K562 (cell line): ENCODE data around the gene LRRTM3. TPM values are rescaled to one million over a fixed set of nuclear protein-coding genes. Genes with fewer than 3 reads are reported as not detected.

Experiments used
- ATAC-seq: fragments of 200-7000 bp; cut with Tn5 transposase; 3 replicates; pipeline ENCODE4 v1.9.1; 2020; ENCODE audit warnings: moderate library complexity
- BruUV-seq: library from RNA; stranded (reverse); fragments of 400-500 nt; replicated peaks from 2 replicates; lab custom pipeline; 2021; lab: Mats Ljungman, UMichigan
- CTCF ChIA-PET: fragments of 300-600 bp; formaldehyde crosslinking; extraction: SDS; loops from one replicate; lab custom pipeline; 2021; ENCODE audit warnings: low intra/inter-chr PET ratio; lab: Yijun Ruan, JAX
- POLR2A ChIA-PET: fragments of 300-600, 350-650 bp; sonication (Branson Sonifier 250); formaldehyde crosslinking; extraction: SDS; loops from one replicate; lab custom pipeline; 2021; ENCODE audit warnings: antibody characterized with exemption, inconsistent platforms; lab: Yijun Ruan, JAX
- DNase-seq, 4 experiments: peaks; one replicate each; pipeline versions ENCODE4 v3.0.0 to v3.0.0-alpha.2; 2011 to 2018; ENCODE audit warnings: low spot score in 3 of 4, mixed read lengths in 3 of 4; ENCODE audit errors: extremely low read depth in 1 of 4
- FAIRE-seq: peaks from 2 replicates; lab custom pipeline; 2011; peaks lifted over from hg19 to GRCh38; lab: Jason Lieb, UNC
- H2AFZ ChIP-seq: 2 replicates; pipeline ENCODE4 v1.6.0; 2011; ENCODE audit warnings: low read depth, low read length, control low read depth, inconsistent platforms
- H3K27ac ChIP-seq: fragments of 200-600 bp; 3 replicates; pipeline ENCODE4 v1.8.0; 2011; ENCODE audit warnings: low read depth, mild to moderate bottlenecking, control low read depth, inconsistent platforms, low read length, moderate library complexity, mixed read lengths; ENCODE audit errors: extremely low read depth
- H3K27me3 ChIP-seq, 2 experiments: fragments of 300-600 bp in 1 of 2; 2 replicates in 1 of 2; 3 replicates in 1 of 2; pipeline versions ENCODE4 v1.6.0 to v1.8.0; 2011; ENCODE audit warnings: inconsistent platforms in 2 of 2, low read length in 2 of 2, mild to moderate bottlenecking in 1 of 2, mixed read lengths in 1 of 2, moderate library complexity in 1 of 2; ENCODE audit not compliant: control insufficient read depth in 2 of 2, insufficient read depth in 2 of 2
- H3K36me3 ChIP-seq: fragments of 300-600 bp; 3 replicates; pipeline ENCODE4 v1.8.0; 2011; ENCODE audit warnings: mild to moderate bottlenecking, low read length, inconsistent platforms; ENCODE audit not compliant: control insufficient read depth, insufficient read depth
- H3K4me1 ChIP-seq, 2 experiments: fragments of 200-600 bp in 1 of 2; replicated peaks in 1 of 2; 2 replicates in 1 of 2; 3 replicates in 1 of 2; pipeline versions ENCODE4 v1.5.1 to v1.8.0; 2011; ENCODE audit warnings: inconsistent platforms in 2 of 2, low read length in 2 of 2, mild to moderate bottlenecking in 1 of 2, mixed read lengths in 1 of 2, moderate library complexity in 1 of 2; ENCODE audit not compliant: control insufficient read depth in 2 of 2, insufficient read depth in 2 of 2
- H3K4me2 ChIP-seq: 2 replicates; pipeline ENCODE4 v1.6.1; 2011; ENCODE audit warnings: low read length, control low read depth, inconsistent platforms, mixed read lengths; ENCODE audit not compliant: insufficient read depth
- H3K4me3 ChIP-seq: fragments of 200-600 bp; sonication (generic), shearing (Covaris generic); 2 replicates; pipeline ENCODE4 v1.5.1; 2016; ENCODE audit warnings: control low read depth, inconsistent platforms
- H3K79me2 ChIP-seq: fragments of 200-600 bp; 3 replicates; pipeline ENCODE4 v1.8.0; 2011; ENCODE audit warnings: low read length, inconsistent platforms; ENCODE audit not compliant: control insufficient read depth, insufficient read depth
- H3K9ac ChIP-seq, 2 experiments: 2 replicates each; pipeline versions ENCODE4 v1.6.0 to v1.6.1; 2011; ENCODE audit warnings: low read depth in 2 of 2, low read length in 2 of 2, control low read depth in 1 of 2, inconsistent platforms in 1 of 2, mild to moderate bottlenecking in 1 of 2, mixed read lengths in 1 of 2; ENCODE audit not compliant: insufficient read depth in 1 of 2
- H3K9me1 ChIP-seq: one replicate; pipeline ENCODE4 v1.6.0; 2011; ENCODE audit warnings: inconsistent platforms, mild to moderate bottlenecking, low read length, moderate library complexity; ENCODE audit not compliant: control insufficient read depth, insufficient read depth
- H3K9me3 ChIP-seq: replicated peaks from 2 replicates; pipeline ENCODE4 v1.5.1; 2011; ENCODE audit warnings: low read depth, low read length, inconsistent platforms; ENCODE audit not compliant: control insufficient read depth, insufficient read depth
- H4K20me1 ChIP-seq: replicated peaks from 2 replicates; pipeline ENCODE4 v1.6.1; 2011; ENCODE audit warnings: low read length, inconsistent platforms, mixed read lengths; ENCODE audit not compliant: control insufficient read depth, insufficient read depth
- BRCA1 ChIP-seq, 2 experiments: fragments of 450-650 bp in 1 of 2; sonication (generic) in 1 of 2; formaldehyde crosslinking in 1 of 2; IDR thresholded peaks; 2 replicates each; pipeline versions ENCODE4 v1.5.0 to v1.6.1; 2017 to 2020; ENCODE audit warnings: mild to moderate bottlenecking in 1 of 2, missing genetic modification reagents in 1 of 2
- CBFA2T2 ChIP-seq: fragments of 450-650 bp; conservative IDR thresholded peaks from 2 replicates; pipeline ENCODE4 v1.6.1; 2017; ENCODE audit warnings: mild to moderate bottlenecking
- CTCF ChIP-seq, 3 experiments: IDR thresholded peaks in 2 of 3; conservative IDR thresholded peaks in 1 of 3; 2 replicates each; pipeline ENCODE4 v1.5.1; 2011 to 2012; ENCODE audit warnings: low read length in 3 of 3, mild to moderate bottlenecking in 3 of 3, control low read depth in 2 of 3, improper control_type of control experiment in 1 of 3, inconsistent platforms in 1 of 3, low read depth in 1 of 3, mixed read lengths in 1 of 3, moderate library complexity in 1 of 3; ENCODE audit not compliant: insufficient read depth in 2 of 3
- ELK1 ChIP-seq: sonication (generic); formaldehyde crosslinking; IDR thresholded peaks from 2 replicates; pipeline ENCODE4 v1.8.1; 2022; ENCODE audit warnings: missing genetic modification reagents
- HMGN3 ChIP-seq: IDR thresholded peaks from 2 replicates; pipeline ENCODE4 v1.6.1; 2011; ENCODE audit warnings: borderline replicate concordance, low read depth, mild to moderate bottlenecking, mixed read lengths, low read length; ENCODE audit not compliant: insufficient read length; ENCODE audit errors: extremely low read depth
- MED1 ChIP-seq: sonication (generic); formaldehyde crosslinking; IDR thresholded peaks from 2 replicates; pipeline ENCODE4 v1.8.1; 2023; ENCODE audit warnings: missing genetic modification reagents, borderline replicate concordance
- MEF2A ChIP-seq: IDR thresholded peaks from 2 replicates; pipeline ENCODE4 v1.6.1; 2011; ENCODE audit warnings: low read depth, mild to moderate bottlenecking, low read length, moderate library complexity; ENCODE audit not compliant: control insufficient read depth
- NCOA2 ChIP-seq, 2 experiments: fragments of 450-650 bp; IDR thresholded peaks; 2 replicates each; pipeline ENCODE4 v1.6.1; 2018; ENCODE audit warnings: mild to moderate bottlenecking in 2 of 2, moderate library complexity in 1 of 2; ENCODE audit not compliant: partially characterized antibody in 2 of 2
- PHTF2 ChIP-seq: fragments of 250-450 bp; sonication (Bioruptor Pico); IDR thresholded peaks from 2 replicates; pipeline ENCODE4 v1.5.0; 2021; ENCODE audit warnings: mild to moderate bottlenecking
- RUNX1 ChIP-seq: sonication (generic); IDR thresholded peaks from 2 replicates; pipeline ENCODE4 v1.6.1; 2016; ENCODE audit warnings: antibody characterized with exemption, low read depth
- SIRT6 ChIP-seq: IDR thresholded peaks from one replicate; pipeline ENCODE4 v1.6.1; 2012; ENCODE audit warnings: low read depth, mild to moderate bottlenecking, control low read depth, inconsistent platforms, low read length, moderate library complexity
- SMAD1 ChIP-seq: fragments of 150-350 bp; IDR thresholded peaks from 2 replicates; pipeline ENCODE4 v1.6.1; 2014; ENCODE audit warnings: low read length, low read depth; ENCODE audit not compliant: partially characterized antibody
- TSC22D4 ChIP-seq: fragments of 450-650 bp; IDR thresholded peaks from 2 replicates; pipeline ENCODE4 v1.6.1; 2016; ENCODE audit warnings: missing genetic modification characterization, missing biosample characterization, control low read depth
- ZNF77 ChIP-seq: fragments of 250-450 bp; sonication (Bioruptor Pico); IDR thresholded peaks from 2 replicates; pipeline ENCODE4 v1.5.0; 2020
- WGBS: fragments of 100-300 bp; shearing (Covaris generic); methylation state at CpG from one replicate; pipeline ENCODE4 v1.1.6; 2016; ENCODE audit warnings: low coverage, mixed read lengths; ENCODE audit not compliant: insufficient coverage; ENCODE audit errors: missing lambda C conversion rate; 5-methylcytosine and 5-hydroxymethylcytosine counted together
- in situ Hi-C: fragments of 300-500 bp; cut with MboI; formaldehyde crosslinking; loops from 4 replicates; pipeline ENCODE4 v1.15.0; 2018; ENCODE audit warnings: inconsistent platforms, mixed read lengths
- intact Hi-C: fragments of 100-400 bp; cut with micrococcal nuclease; formaldehyde crosslinking; loops from 2 replicates; pipeline ENCODE4 v1.14.2; 2022
- polyA plus RNA-seq, 8 experiments: library from polyadenylated mRNA; depleted of rRNA in 4 of 8; stranded (reverse) in 5 of 8; unstranded in 3 of 8; fragments of >200 nt; fragmentation: Nextera tagmentation in 2 of 8; fragmentation: Illumina TruSeq in 1 of 8; extraction: Ambion mirVana in 2 of 8; extraction: Trizol in 1 of 8; gene quantifications; 2 replicates each; pipeline versions ENCODE4 v1.2.1 to v1.2.3, GENCODE V29; 2011 to 2014; ENCODE audit warnings: inconsistent platforms in 1 of 8, missing spikeins in 1 of 8
- total RNA-seq, 7 experiments: library from RNA; depleted of rRNA in 6 of 7; stranded (reverse); fragments of >200 nt in 6 of 7; fragmentation: Illumina TruSeq in 2 of 7; extraction: Trizol in 2 of 7; gene quantifications; 2 replicates each; pipeline versions ENCODE4 v1.2.1 to v1.2.3, GENCODE V29; 2011 to 2021; ENCODE audit warnings: low replicate concordance in 1 of 7

LRRTM3 gene
- total and polyA plus RNA-seq, 9 of the 15 experiments (the other 6 are each of a cell fraction or from before 2014, with no cell fraction given) = not detected

GRCh38 chr10:67095531-67095930 is 169.7 kb downstream of the LRRTM3 start:
- BruUV-seq = no TSS peak
- H3K79me2 ChIP-seq = no peaks in the 10 kb centered on the region
- intact Hi-C loops = no loop called here
- in situ Hi-C loops = no loop called here
- H4K20me1 ChIP-seq = no peaks in the 10 kb centered on the region
- no peak overlapping the region for H3K27ac ChIP-seq
- ATAC-seq (no peak), DNase-seq (no peak), FAIRE-seq (no peak)
- H2AFZ ChIP-seq = no peak overlapping the region
- TF ChIP-seq ELK1 (CRISPR knock-in tag) (no peak), SIRT6 (no peak), MED1 (CRISPR knock-in tag) (no peak), SMAD1 (no peak), NCOA2 (IDR thresholded peaks at IDR 0.05; ENCODE audit: partially characterized antibody in 2 of 2) (no peak), TSC22D4 (tag) (no peak), CTCF (IDR thresholded peaks at IDR 0.05 in 2 of 3, conservative IDR thresholded peaks at IDR 0.05 in 1 of 3; ENCODE audit: insufficient read depth in 2 of 3, low read depth in 1 of 3, low read length in 3 of 3) (no peak), CBFA2T2 (no peak), MEF2A (no peak), ZNF77 (no peak), RUNX1 (no peak), PHTF2 (CRISPR knock-in tag) (no peak), HMGN3 (no peak), BRCA1 (IDR thresholded peaks at IDR 0.05) (no peak), BRCA1 (CRISPR knock-in tag; IDR thresholded peaks at IDR 0.05) (no peak)
- H3K36me3 ChIP-seq = no peaks in the 10 kb centered on the region
- WGBS = 4% methylated on average over 2 of the region's 2 CpGs
- no peak overlapping the region for H3K4me2 ChIP-seq
- no peak overlapping the region for H3K4me3 ChIP-seq
- H3K9me1 ChIP-seq = no peaks in the 10 kb centered on the region
- H3K27me3 ChIP-seq = no peaks in the 10 kb centered on the region
- no peak overlapping the region for H3K9ac ChIP-seq
- CTCF ChIA-PET = no interaction called here
- H3K4me1 ChIP-seq = no peaks in the 10 kb centered on the region
- peaks cover 2% of the 10 kb centered on the region; the same call in 1 of the 2 replicates for H3K9me3 ChIP-seq
- POLR2A ChIA-PET = no interaction called here
